HuH-7 (cell line): ENCODE measurements around the gene E2F2.

Experiments
- DNase-seq: peaks from one replicate; pipeline ENCODE4 v3.0.0; 2011; ENCODE audit warnings: low spot score

The E2F2 gene

GRCh38 chr1:23460519-23460918, 70.5 kb downstream of the E2F2 start:
- no peak for DNase-seq

GRCh38 chr1:23459338-23459757, 71.7 kb downstream of the E2F2 start:
- peak; percentile 67 for DNase-seq
